IMR-90 (cell line): ENCODE data around the gene CNNM2. TPM values are rescaled to one million over a fixed set of nuclear protein-coding genes. Genes with fewer than 3 reads are reported as not detected.

ENCODE experiments used
- ATAC-seq: fragments of 200-7000 bp; cut with Tn5 transposase; 2 replicates; pipeline ENCODE4 v1.9.1; 2020; ENCODE audit warnings: low read depth, mild to moderate bottlenecking, moderate library complexity
- BruUV-seq: library from RNA; stranded (reverse); fragments of 400-500 nt; replicated peaks from 2 replicates; lab custom pipeline; 2021; lab: Mats Ljungman, UMichigan
- CTCF ChIA-PET: fragments of 300-600 bp; formaldehyde crosslinking; extraction: SDS; loops from one replicate; lab custom pipeline; 2021; ENCODE audit warnings: antibody characterized with exemption; lab: Yijun Ruan, JAX
- POLR2A ChIA-PET: fragments of 300-600 bp; sonication (Branson Sonifier 250); formaldehyde crosslinking; loops from one replicate; lab custom pipeline; 2022; ENCODE audit warnings: antibody characterized with exemption; ENCODE audit not compliant: unreplicated experiment; lab: Charles Lee
- DNase-seq: peaks from one replicate; pipeline ENCODE4 v3.0.0; 2013
- H2AFZ ChIP-seq: replicated peaks from 2 replicates; pipeline ENCODE3; 2013; ENCODE audit warnings: low read length, mild to moderate bottlenecking; ENCODE audit not compliant: poor library complexity
- H2AK5ac ChIP-seq: 2 replicates; pipeline ENCODE4 v1.6.1; 2013; ENCODE audit warnings: low read depth, low read length, inconsistent platforms
- H2AK9ac ChIP-seq: replicated peaks from 2 replicates; pipeline ENCODE3; 2013; ENCODE audit warnings: mild to moderate bottlenecking, low read depth, low read length, moderate library complexity; ENCODE audit not compliant: poor library complexity
- H2BK120ac ChIP-seq: 2 replicates; pipeline ENCODE4 v1.6.1; 2013; ENCODE audit warnings: low read depth, low read length, inconsistent platforms
- H2BK15ac ChIP-seq: 3 replicates; pipeline ENCODE4 v1.6.1; 2013; ENCODE audit warnings: low read depth, low read length, inconsistent platforms
- H2BK20ac ChIP-seq: 2 replicates; pipeline ENCODE4 v1.6.1; 2013; ENCODE audit warnings: low read depth, mild to moderate bottlenecking, inconsistent platforms, low read length, moderate library complexity
- H2BK5ac ChIP-seq: 2 replicates; pipeline ENCODE4 v1.6.1; 2013; ENCODE audit warnings: mild to moderate bottlenecking, low read depth, low read length, inconsistent platforms; ENCODE audit not compliant: poor library complexity, severe bottlenecking
- H3K14ac ChIP-seq: replicated peaks from 2 replicates; pipeline ENCODE4 v1.6.1; 2013; ENCODE audit warnings: low read depth, low read length, inconsistent platforms
- H3K18ac ChIP-seq: 2 replicates; pipeline ENCODE4 v1.6.1; 2013; ENCODE audit warnings: low read depth, low read length, control low read depth
- H3K23ac ChIP-seq: 2 replicates; pipeline ENCODE4 v1.6.1; 2013; ENCODE audit warnings: low read depth, low read length, inconsistent platforms
- H3K27ac ChIP-seq: 2 replicates; pipeline ENCODE4 v1.5.1; 2013; ENCODE audit warnings: mild to moderate bottlenecking, control low read depth, low read length; ENCODE audit not compliant: insufficient read depth
- H3K27me3 ChIP-seq: 2 replicates; pipeline ENCODE4 v1.6.1; 2013; ENCODE audit warnings: low read length; ENCODE audit not compliant: control insufficient read depth, insufficient read depth
- H3K36me3 ChIP-seq: 2 replicates; pipeline ENCODE4 v1.6.1; 2013; ENCODE audit warnings: low read length, mixed read lengths; ENCODE audit not compliant: control insufficient read depth, insufficient read depth
- H3K4ac ChIP-seq: 2 replicates; pipeline ENCODE4 v1.6.1; 2013; ENCODE audit warnings: low read depth, low read length, inconsistent platforms
- H3K4me1 ChIP-seq: 2 replicates; pipeline ENCODE4 v1.6.1; 2013; ENCODE audit warnings: low read length, mixed read lengths; ENCODE audit not compliant: control insufficient read depth, insufficient read depth
- H3K4me2 ChIP-seq: 2 replicates; pipeline ENCODE4 v1.6.1; 2013; ENCODE audit warnings: low read depth, mild to moderate bottlenecking, control low read depth, low read length, moderate library complexity
- H3K4me3 ChIP-seq: 2 replicates; pipeline ENCODE4 v1.5.1; 2013; ENCODE audit warnings: low read depth, mild to moderate bottlenecking, control low read depth, low read length, moderate library complexity; ENCODE audit not compliant: insufficient read depth
- H3K56ac ChIP-seq: 2 replicates; pipeline ENCODE4 v1.6.1; 2013; ENCODE audit warnings: low read length, inconsistent platforms; ENCODE audit not compliant: insufficient read depth; ENCODE audit errors: extremely low read depth
- H3K79me1 ChIP-seq, 2 experiments: 2 replicates each; pipeline ENCODE4 v1.6.1; 2013; ENCODE audit warnings: low read length in 2 of 2, inconsistent platforms in 1 of 2, low read depth in 1 of 2
- H3K9ac ChIP-seq: 2 replicates; pipeline ENCODE4 v1.6.1; 2013; ENCODE audit warnings: low read depth, low read length, control low read depth
- H3K9me1 ChIP-seq: 2 replicates; pipeline ENCODE4 v1.6.1; 2013; ENCODE audit warnings: low read length, inconsistent platforms; ENCODE audit not compliant: insufficient read depth
- H3K9me3 ChIP-seq: 2 replicates; pipeline ENCODE4 v1.6.1; 2013; ENCODE audit warnings: low read length; ENCODE audit not compliant: control insufficient read depth, insufficient read depth
- H4K20me1 ChIP-seq: 2 replicates; pipeline ENCODE4 v1.6.1; 2013; ENCODE audit warnings: low read length, inconsistent platforms; ENCODE audit not compliant: insufficient read depth
- H4K5ac ChIP-seq: 2 replicates; pipeline ENCODE4 v1.6.1; 2013; ENCODE audit warnings: mild to moderate bottlenecking, low read depth, low read length, control low read depth
- H4K8ac ChIP-seq, 2 experiments: 2 replicates each; pipeline ENCODE4 v1.6.1; 2013; ENCODE audit warnings: low read depth in 2 of 2, low read length in 2 of 2, control low read depth in 1 of 2, inconsistent platforms in 1 of 2
- H4K91ac ChIP-seq: 2 replicates; pipeline ENCODE4 v1.6.1; 2013; ENCODE audit warnings: low read depth, low read length, inconsistent platforms; ENCODE audit not compliant: insufficient read depth
- BHLHE40 ChIP-seq: fragments of 150-350 bp; IDR thresholded peaks from 2 replicates; pipeline ENCODE4 v1.6.1; 2016; ENCODE audit warnings: mild to moderate bottlenecking, low read depth, low read length
- CHD1 ChIP-seq: IDR thresholded peaks from 2 replicates; pipeline ENCODE4 v1.6.1; 2012; ENCODE audit warnings: low read depth, low read length, improper control_type of control experiment
- NFE2L2 ChIP-seq: fragments of 150-350 bp; IDR thresholded peaks from 2 replicates; pipeline ENCODE4 v1.6.1; 2016; ENCODE audit warnings: low read depth, mild to moderate bottlenecking, low read length
- dilution Hi-C: fragments of 300-500 bp; cut with HindIII; formaldehyde crosslinking; loops from one replicate; pipeline ENCODE4 v1.14.3; 2018; ENCODE audit warnings: low sequenced_read_pairs; ENCODE audit not compliant: unreplicated experiment
- in situ Hi-C: fragments of 300-500 bp; cut with MboI; formaldehyde crosslinking; loops from 3 replicates; pipeline ENCODE4 v1.14.3; 2019; ENCODE audit warnings: low sequenced_read_pairs, inconsistent platforms, mixed read lengths
- intact Hi-C: fragments of 100-400 bp; cut with micrococcal nuclease; formaldehyde crosslinking; loops from 2 replicates; pipeline ENCODE4 v1.10.0; 2022
- polyA plus RNA-seq, 3 experiments: library from polyadenylated mRNA; depleted of rRNA; stranded (reverse); fragments of >200 nt; gene quantifications; 2 replicates each; pipeline ENCODE4 v1.2.3, GENCODE V29; 2012; ENCODE audit warnings: low replicate concordance in 1 of 3
- total RNA-seq: library from RNA; depleted of rRNA; stranded (reverse); fragments of >200 nt; gene quantifications from 2 replicates; pipeline ENCODE4 v1.2.3, GENCODE V29; 2012

The CNNM2 gene
- total and polyA plus RNA-seq, 2 of the 4 experiments (the other 2 are of a cell fraction): 4.7 to 5.6 TPM

GRCh38 chr10:103095005-103095404, 176.9 kb downstream of the CNNM2 start:
- H3K18ac ChIP-seq: no peak overlapping the region
- no peak overlapping the region for H3K4me3 ChIP-seq
- no peak overlapping the region for H4K5ac ChIP-seq
- H4K20me1 ChIP-seq: peaks cover 9% of the 10 kb centered on the region; the same call in 1 of the 2 replicates
- no peak overlapping the region for H2AFZ ChIP-seq
- dilution Hi-C loops: no loop called here
- in situ Hi-C loops: no loop called here
- H3K27me3 ChIP-seq: no peaks in the 10 kb centered on the region
- CTCF ChIA-PET: no interaction called here
- no peak overlapping the region for H2BK120ac ChIP-seq
- H2BK20ac ChIP-seq: no peak overlapping the region
- no peak overlapping the region for H2BK5ac ChIP-seq
- no peaks in the 10 kb centered on the region for H3K9me3 ChIP-seq
- intact Hi-C loops: no loop called here
- TF ChIP-seq CHD1 (no peak), NFE2L2 (no peak), BHLHE40 (no peak)
- H3K4me2 ChIP-seq: no peak overlapping the region
- peaks cover 5 to 24% of the 10 kb centered on the region in 2 experiments; a peak in 3 of 4 replicates for H3K79me1 ChIP-seq
- no peak overlapping the region for H3K56ac ChIP-seq
- H3K9ac ChIP-seq: no peak overlapping the region
- H2BK15ac ChIP-seq: no peak overlapping the region
- H3K9me1 ChIP-seq: peaks cover 5% of the 10 kb centered on the region
- no peaks in the 10 kb centered on the region for H3K4me1 ChIP-seq
- H4K91ac ChIP-seq: no peak overlapping the region
- no peak overlapping the region for H3K14ac ChIP-seq
- peaks cover 55% of the 10 kb centered on the region for H3K36me3 ChIP-seq
- POLR2A ChIA-PET: no interaction called here
- H2AK9ac ChIP-seq: no peak overlapping the region
- H2AK5ac ChIP-seq: no peak overlapping the region
- H3K27ac ChIP-seq: no peak overlapping the region
- no peak overlapping the region for H4K8ac ChIP-seq
- BruUV-seq: no TSS peak
- no peak overlapping the region for H3K23ac ChIP-seq
- no peak for ATAC-seq
- DNase-seq: no peak
- no peak overlapping the region for H3K4ac ChIP-seq
